GM19025 (cell line): ENCODE data around the gene CDH3.

Source experiments
- ATAC-seq: cut with Tn5 transposase; IDR thresholded peaks from one replicate; pipeline ENCODE4 v1.9.1; 2021; ENCODE audit warnings: mild to moderate bottlenecking, low read depth, moderate library complexity; ENCODE audit not compliant: unreplicated experiment

Gene CDH3

GRCh38 chr16:68646953-68647659, 2.0 kb downstream of the CDH3 start:
- no peak for ATAC-seq

GRCh38 chr16:68651136-68651535, 6.0 kb downstream of the CDH3 start:
- ATAC-seq = no peak

GRCh38 chr16:68652659-68653058, 7.5 kb downstream of the CDH3 start:
- no peak for ATAC-seq

- ATAC-seq = no peak
Measured at GRCh38 chr16:68655806-68656205, 10.7 kb downstream of the CDH3 start.

GRCh38 chr16:68656751-68657150, 11.6 kb downstream of the CDH3 start:
- no peak for ATAC-seq

GRCh38 chr16:68658341-68658973, 13.3 kb downstream of the CDH3 start:
- no peak for ATAC-seq

GRCh38 chr16:68658974-68659360, 13.9 kb downstream of the CDH3 start:
- no peak for ATAC-seq

- ATAC-seq = no peak
Measured at GRCh38 chr16:68659412-68660358, 14.6 kb downstream of the CDH3 start.

DNA sequence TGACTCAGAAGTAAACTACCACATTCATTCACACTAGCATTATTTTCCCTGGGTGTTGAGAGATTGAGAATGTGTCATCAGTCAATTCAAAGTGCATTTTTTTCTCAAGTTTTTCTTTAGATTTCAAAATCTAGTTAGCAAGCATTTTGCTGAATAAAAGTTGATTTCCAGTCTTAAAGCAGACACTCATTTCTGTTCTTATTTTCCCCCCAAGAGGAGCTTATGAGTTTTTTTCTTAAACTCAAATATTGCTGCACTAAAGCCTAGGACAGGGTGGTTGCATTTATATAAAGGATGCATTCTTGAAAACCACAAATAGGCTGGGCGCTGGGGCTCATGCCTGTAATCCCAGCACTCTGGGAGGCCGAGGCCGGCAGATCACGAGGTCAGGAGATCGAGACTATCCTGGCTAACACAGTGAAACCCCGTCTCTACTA, 15.3 kb downstream of the CDH3 start:
- no peak for ATAC-seq

DNA sequence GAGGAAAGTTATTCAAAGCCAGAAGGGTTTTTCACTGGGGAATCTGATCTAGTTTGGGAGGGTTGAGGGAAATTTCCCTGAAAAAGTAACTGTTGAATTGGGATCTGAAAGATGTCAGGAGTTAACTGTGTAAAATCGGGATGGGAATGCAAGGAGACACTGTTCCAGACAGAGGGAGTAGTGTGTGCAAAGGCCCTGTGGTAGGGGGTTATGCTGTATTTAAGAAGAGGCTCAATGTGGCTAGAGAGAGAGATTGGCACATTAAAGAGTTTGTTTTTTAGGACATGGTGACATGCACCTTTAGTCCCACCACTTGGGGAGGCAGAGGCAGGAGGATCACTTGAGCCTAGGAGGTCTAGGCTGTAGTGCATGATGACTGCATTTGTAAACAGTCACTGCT, 16.9 kb downstream of the CDH3 start:
- ATAC-seq = no peak

DNA sequence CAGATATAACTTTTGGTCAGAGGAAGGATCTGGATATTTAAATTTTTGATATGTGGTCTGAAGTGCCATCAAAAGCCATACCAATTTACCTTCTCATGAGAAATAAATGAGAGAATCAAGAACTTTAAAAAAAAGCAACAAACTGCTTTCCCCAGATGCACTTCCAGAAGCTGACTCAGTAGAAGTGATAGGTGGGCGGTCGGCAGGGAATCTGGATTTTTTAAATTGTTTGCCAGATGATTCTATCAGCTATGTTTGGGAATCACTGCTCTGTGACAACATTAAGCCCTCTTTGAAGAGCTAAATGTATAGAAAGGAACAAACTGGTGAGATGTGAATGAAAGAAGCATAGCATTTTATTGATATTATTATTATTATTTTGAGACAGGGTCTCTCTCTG, 19.2 kb downstream of the CDH3 start:
- no peak for ATAC-seq

- ATAC-seq = no peak
Measured at GRCh38 chr16:68665501-68665900, 20.4 kb downstream of the CDH3 start.

- no peak for ATAC-seq
Measured at GRCh38 chr16:68668266-68668665, 23.2 kb downstream of the CDH3 start.

GRCh38 chr16:68676113-68676860, 31.2 kb downstream of the CDH3 start:
- ATAC-seq = no peak

DNA sequence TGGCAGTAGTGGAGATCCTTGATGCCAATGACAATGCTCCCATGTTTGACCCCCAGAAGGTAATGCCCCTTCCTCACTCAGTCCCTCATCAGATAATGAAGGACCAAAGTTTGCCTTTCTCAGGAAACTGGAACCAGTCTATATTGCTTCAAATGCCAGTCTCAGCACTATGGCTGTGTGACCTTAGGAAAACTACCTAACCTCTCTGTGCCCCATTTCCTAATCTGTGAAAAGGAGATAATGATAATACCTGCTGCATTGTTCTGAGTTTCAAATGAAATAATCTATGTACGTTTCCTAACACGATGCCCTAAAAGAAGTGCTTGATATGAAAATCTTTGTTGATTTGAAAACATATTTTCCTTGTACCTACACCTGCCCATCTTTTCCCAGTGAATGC, 35.9 kb downstream of the CDH3 start:
- no peak for ATAC-seq

DNA sequence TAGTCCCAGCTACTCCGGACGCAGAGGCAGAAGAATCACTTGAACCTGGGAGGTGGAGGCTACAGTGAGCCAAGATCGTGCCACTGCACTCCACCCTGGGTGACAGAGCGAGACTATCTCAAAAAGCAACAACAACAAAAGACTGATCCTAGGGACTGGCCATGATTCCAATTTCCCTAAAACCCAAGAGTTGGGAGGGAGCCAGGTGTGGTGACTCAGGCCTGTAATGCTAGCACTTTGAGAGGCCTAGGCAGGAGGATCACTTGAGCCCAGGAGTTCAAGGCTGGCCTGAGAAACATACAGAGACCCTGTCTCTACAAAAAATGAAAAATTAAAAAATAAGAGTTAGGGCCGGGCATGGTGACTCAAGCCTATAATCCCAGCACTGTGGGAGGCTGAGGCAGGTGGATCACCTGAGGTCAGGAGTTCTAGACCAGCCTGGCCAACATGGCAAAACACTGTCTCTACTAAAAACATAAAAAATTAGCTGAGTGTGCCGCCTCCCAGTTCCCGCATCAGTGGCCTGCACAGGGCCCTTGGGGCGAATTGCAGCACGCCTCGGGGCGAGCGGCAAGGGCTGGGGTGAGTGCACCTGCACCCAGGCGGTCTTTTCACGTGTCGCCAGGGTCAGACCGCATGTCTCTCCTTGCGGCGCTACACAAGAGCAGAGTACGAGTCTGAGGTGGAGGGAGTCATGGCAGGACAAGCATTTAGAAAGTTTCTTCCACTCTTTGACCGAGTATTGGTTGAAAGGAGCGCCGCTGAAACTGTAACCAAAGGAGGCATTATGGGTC, 40.8 kb downstream of the CDH3 start:
- no peak for ATAC-seq

DNA sequence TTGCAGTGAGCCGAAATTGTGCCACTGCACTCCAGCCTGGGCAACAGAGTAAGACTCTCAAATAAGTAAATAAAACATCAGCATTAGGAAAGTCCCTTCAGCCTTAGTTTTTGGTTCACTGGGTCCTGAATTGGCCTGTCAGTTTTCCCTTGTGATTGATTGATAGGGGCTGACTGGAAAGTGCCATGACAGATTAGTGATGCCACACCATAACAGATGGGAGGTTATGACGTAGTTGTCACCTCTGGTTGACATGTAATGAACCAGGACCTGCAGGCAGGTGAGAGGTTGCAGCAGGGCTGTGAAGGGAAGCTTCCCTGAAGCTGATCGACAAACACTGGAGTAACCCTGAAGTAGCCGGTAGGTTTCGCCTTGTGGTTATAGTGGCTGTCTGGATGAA, 41.8 kb downstream of the CDH3 start:
- no peak for ATAC-seq

DNA sequence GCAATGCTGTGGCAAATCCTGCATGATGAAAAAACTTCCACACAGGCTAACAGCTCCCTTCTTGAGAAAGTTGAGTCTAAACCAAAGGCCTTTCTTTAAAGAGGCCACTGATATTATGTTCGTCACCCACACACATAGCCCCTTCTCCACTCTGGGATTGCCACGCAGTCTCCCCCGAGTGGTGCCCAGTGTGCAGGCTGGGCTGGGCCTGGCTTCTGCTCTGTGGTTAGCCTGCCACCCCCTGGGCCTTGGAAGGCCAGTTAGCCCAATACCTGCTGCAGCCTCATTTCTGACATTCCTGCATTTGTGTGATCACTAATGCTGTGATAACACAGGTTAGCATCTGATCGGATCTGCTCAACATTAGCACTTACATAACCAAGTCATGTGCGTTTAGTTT, 44.8 kb downstream of the CDH3 start:
- no peak for ATAC-seq

DNA sequence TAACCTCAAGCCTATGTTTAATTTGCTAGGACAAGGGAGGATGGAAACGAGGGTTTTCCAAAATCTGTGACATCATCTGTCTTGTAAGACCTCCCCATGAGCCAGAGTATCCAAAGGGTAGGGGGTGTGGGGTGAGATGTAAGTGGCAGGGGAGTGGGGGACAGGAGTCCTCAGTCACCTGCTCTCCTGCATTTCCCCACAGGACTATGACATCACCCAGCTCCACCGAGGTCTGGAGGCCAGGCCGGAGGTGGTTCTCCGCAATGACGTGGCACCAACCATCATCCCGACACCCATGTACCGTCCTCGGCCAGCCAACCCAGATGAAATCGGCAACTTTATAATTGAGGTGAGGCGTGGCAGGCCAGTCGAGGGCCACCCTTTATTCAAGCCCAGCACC, 50.5 kb downstream of the CDH3 start:
- no peak for ATAC-seq

DNA sequence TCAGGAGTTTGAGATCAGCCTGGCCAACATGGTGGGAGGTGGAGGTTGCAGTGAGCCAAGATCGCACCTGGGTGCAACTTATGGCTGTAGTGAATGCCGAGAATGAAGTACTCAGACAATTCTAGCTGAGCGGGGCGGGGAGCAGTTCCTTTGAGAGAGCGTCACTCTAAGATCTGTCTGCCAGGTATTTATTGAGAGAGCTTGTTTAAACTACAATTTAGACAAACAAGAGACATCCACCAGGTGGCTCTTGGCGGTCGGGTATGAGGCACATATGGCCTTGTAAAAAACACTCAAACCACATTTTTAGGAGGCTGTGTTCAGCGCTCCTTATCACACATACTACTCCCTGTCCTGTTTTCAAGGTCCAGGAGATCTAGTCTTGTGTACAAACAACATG, 51.4 kb downstream of the CDH3 start:
- ATAC-seq = no peak
